ENCODE results near the gene LARP6.
"Not testable (repeated sequence)": the region's sequence is repeated elsewhere in the genome, so short reads cannot be mapped to it uniquely, and the experiment has no call there.

GRCh38 chr15:70815011-70815410 is 38.9 kb downstream of the LARP6 start:
- TF ChIP-seq CTCF (IDR thresholded peaks at IDR 0.05 in 4 of 5, conservative IDR thresholded peaks at IDR 0.05 in 1 of 5); POLR2A (IDR thresholded peaks at IDR 0.05): not testable (repeated sequence)

Data from gastrocnemius medialis (tissue), 4 donors.